Osteoblast (primary cell): ENCODE results near the gene AOX1. TPM values are rescaled to one million over a fixed set of nuclear protein-coding genes. Genes with fewer than 3 reads are reported as not detected.

ENCODE experiments used
- DNase-seq: peaks from one replicate; pipeline ENCODE4 v3.0.0; 2011; ENCODE audit warnings: low spot score, mixed read lengths; ENCODE audit not compliant: insufficient read length; ENCODE audit errors: missing footprints
- H2AFZ ChIP-seq: 2 replicates; pipeline ENCODE4 v1.6.0; 2011; ENCODE audit warnings: mild to moderate bottlenecking, low read length
- H3K27ac ChIP-seq: 2 replicates; pipeline ENCODE4 v1.5.1; 2011; ENCODE audit warnings: mild to moderate bottlenecking, low read depth, low read length, moderate library complexity
- H3K27me3 ChIP-seq: 2 replicates; pipeline ENCODE4 v1.6.0; 2012; ENCODE audit warnings: mild to moderate bottlenecking, control low read depth, inconsistent platforms, low read length, moderate library complexity; ENCODE audit not compliant: insufficient read depth
- H3K36me3 ChIP-seq: 2 replicates; pipeline ENCODE4 v1.5.1; 2011; ENCODE audit warnings: mild to moderate bottlenecking, low read length, control low read depth, moderate library complexity; ENCODE audit not compliant: insufficient read depth
- H3K4me1 ChIP-seq: 2 replicates; pipeline ENCODE4 v1.5.1; 2011; ENCODE audit warnings: mild to moderate bottlenecking, low read length, control low read depth, moderate library complexity; ENCODE audit not compliant: insufficient read depth
- H3K4me2 ChIP-seq: 2 replicates; pipeline ENCODE4 v1.6.0; 2011; ENCODE audit warnings: mild to moderate bottlenecking, low read length; ENCODE audit not compliant: insufficient read depth
- H3K4me3 ChIP-seq: fragments of 200-600 bp; sonication (generic); 3 replicates; pipeline ENCODE4 v1.5.1; 2012; ENCODE audit warnings: mild to moderate bottlenecking, low read length, inconsistent platforms; ENCODE audit not compliant: insufficient read depth
- H3K79me2 ChIP-seq: 2 replicates; pipeline ENCODE4 v1.6.0; 2012; ENCODE audit warnings: mild to moderate bottlenecking, low read length, control low read depth, inconsistent platforms; ENCODE audit not compliant: insufficient read depth
- H3K9me3 ChIP-seq: 2 replicates; pipeline ENCODE4 v1.5.1; 2011; ENCODE audit warnings: low read depth, low read length, control low read depth
- H4K20me1 ChIP-seq: 2 replicates; pipeline ENCODE4 v1.6.0; 2012; ENCODE audit warnings: mild to moderate bottlenecking, low read length, control low read depth; ENCODE audit not compliant: insufficient read depth
- total RNA-seq: library from RNA; depleted of rRNA; stranded (reverse); fragments of >200 nt; gene quantifications from 2 replicates; pipeline ENCODE4 v1.2.3, GENCODE V29; 2012
- TF ChIP-seq, protein P1 (sequence below): IDR thresholded peaks from 2 replicates; pipeline ENCODE4 v1.5.1; 2011; ENCODE audit warnings: mild to moderate bottlenecking, low read depth, low read length, moderate library complexity; ENCODE audit errors: extremely low read depth

The AOX1 gene
- total RNA-seq, 1 donor = 76.4 TPM

DNA sequence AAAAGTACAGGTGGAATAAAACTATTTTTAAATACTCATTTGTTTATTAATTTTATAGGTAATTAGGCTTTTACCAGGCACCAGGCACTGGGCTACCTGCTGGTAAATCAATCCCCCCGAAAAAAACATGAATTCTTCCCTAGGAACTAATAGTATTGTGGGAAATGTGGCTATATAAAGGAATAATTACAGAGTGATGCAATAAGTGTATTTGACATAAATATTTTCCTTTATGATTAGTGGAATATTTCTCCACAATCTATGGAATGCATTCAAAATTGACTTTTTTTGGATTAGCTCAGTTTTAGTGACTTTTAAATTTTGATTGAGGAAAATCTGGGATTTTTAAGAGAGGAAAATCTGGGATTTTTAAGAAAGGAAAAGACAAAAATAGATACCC is 116.2 kb downstream of the AOX1 start:
- Histone ChIP-seq H3K4me3 (no peak overlapping the region), H3K79me2 (no peaks in the 10 kb centered on the region), H3K9me3 (no peaks in the 10 kb centered on the region), H3K4me2 (no peak overlapping the region), H3K27me3 (no peaks in the 10 kb centered on the region), H3K27ac (no peak overlapping the region), H4K20me1 (no peaks in the 10 kb centered on the region), H3K4me1 (no peaks in the 10 kb centered on the region), H3K36me3 (no peaks in the 10 kb centered on the region), H2AFZ (no peak overlapping the region)
- TF ChIP-seq, protein P1, sequence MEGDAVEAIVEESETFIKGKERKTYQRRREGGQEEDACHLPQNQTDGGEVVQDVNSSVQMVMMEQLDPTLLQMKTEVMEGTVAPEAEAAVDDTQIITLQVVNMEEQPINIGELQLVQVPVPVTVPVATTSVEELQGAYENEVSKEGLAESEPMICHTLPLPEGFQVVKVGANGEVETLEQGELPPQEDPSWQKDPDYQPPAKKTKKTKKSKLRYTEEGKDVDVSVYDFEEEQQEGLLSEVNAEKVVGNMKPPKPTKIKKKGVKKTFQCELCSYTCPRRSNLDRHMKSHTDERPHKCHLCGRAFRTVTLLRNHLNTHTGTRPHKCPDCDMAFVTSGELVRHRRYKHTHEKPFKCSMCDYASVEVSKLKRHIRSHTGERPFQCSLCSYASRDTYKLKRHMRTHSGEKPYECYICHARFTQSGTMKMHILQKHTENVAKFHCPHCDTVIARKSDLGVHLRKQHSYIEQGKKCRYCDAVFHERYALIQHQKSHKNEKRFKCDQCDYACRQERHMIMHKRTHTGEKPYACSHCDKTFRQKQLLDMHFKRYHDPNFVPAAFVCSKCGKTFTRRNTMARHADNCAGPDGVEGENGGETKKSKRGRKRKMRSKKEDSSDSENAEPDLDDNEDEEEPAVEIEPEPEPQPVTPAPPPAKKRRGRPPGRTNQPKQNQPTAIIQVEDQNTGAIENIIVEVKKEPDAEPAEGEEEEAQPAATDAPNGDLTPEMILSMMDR = no peak
- DNase-seq = no peak

DNA sequence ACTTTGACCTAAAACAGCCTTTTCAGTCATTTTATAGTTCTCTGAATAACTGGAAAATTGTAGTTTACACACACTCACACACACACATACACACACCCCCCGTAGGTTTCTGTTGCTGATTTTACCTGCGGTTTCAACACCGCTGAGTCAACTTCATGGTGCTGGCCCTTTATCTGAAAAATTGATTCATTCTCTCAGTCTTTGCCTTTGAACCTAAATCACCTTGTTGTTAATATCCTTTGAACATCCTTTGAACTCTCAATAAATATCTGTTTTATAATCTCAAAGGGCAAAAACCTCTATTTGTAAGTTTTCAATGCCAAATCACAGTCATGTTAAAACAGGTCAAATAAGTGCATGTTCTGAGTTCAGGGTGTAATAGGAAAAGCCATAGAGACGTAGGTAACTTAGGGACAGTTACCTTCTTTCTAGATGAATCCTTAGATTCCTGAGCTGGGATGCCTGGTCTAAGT is 116.9 kb downstream of the AOX1 start:
- Histone ChIP-seq H3K27ac (no peak overlapping the region), H2AFZ (peak overlapping the region; percentile 69), H4K20me1 (no peaks in the 10 kb centered on the region), H3K9me3 (no peaks in the 10 kb centered on the region), H3K4me3 (no peak overlapping the region), H3K4me2 (peak overlapping the region; percentile 35), H3K79me2 (no peaks in the 10 kb centered on the region), H3K27me3 (no peaks in the 10 kb centered on the region), H3K36me3 (no peaks in the 10 kb centered on the region), H3K4me1 (no peaks in the 10 kb centered on the region)
- DNase-seq = no peak
- TF ChIP-seq, protein P1 = no peak

DNA sequence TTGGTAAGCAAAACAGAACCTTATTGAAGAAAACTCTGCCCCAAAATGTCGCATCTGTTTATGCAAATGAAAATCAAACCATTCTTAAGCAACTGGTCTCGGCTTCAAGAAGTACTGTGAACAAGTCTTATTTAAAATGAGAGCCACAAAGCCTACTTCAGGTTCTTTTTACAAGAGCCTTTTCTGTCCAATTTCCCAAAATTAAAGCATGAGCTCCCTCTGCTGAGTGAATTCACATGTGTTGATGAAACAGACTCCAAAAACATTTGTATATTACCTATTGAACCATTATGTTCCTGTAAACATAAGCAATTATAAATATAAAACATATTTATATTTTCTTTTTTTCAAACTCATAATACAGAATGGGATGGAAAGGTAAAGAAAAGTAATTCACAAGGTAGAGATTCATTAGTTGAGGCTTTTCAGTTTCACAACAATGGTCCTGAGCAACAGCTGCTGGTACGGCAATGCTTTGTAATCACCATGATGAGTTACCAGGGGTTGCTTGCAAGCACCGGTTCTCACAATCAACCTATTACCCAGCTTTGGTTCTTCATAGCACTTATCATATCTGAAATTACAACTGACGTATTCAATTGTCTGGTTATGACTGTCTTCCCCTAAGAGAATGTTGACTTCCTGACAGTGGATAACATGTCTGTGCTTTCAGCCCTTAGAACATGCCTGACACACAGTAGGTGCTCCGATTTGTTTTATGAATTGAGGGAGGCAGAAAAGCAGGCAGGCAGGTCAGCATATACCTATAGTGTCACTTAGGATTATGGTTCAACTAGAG is 117.5 kb downstream of the AOX1 start:
- no peak overlapping the region for H3K27ac ChIP-seq
- H3K79me2 ChIP-seq = no peaks in the 10 kb centered on the region
- H3K27me3 ChIP-seq = no peaks in the 10 kb centered on the region
- H2AFZ ChIP-seq = peak overlapping the region; percentile 69
- no peaks in the 10 kb centered on the region for H3K36me3 ChIP-seq
- H3K4me2 ChIP-seq = peak overlapping the region; percentile 35
- TF ChIP-seq, protein P1 = peak; percentile 69
- H3K9me3 ChIP-seq = no peaks in the 10 kb centered on the region
- H3K4me3 ChIP-seq = no peak overlapping the region
- no peaks in the 10 kb centered on the region for H4K20me1 ChIP-seq
- H3K4me1 ChIP-seq = no peaks in the 10 kb centered on the region
- peak; percentile 79 for DNase-seq

DNA sequence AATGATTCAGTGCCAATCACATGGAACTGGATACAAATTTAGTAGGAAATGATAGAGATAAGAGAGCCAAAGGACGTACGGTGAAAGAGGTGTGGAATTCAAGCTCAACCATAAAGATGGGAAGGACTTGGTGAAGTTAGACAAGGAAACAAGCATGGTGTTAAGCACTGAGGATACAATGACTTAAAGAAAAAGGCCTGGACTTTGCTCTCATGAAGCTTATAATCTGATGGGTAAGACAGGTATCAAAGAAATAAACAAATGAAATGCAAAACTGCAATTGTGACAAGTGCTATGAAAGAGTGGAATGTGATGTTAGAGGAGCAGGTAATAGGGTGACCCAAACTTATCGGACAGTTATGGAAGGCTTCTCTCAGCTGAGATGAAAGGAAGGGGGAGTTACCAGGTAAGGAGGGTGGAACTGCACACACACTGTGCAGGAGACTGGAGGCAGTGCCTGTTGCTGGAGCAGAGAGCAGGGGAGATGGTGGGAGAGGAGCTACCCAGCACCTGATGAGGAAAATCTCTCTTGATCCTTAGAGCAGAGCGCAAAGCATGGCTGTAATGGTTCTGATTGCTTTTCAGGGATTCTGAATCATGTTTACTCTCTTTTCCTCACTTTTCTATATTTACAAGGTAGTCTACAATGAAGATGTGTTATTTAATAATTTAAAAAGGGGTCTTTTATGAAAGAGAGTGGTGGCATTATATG is 118.3 kb downstream of the AOX1 start:
- Histone ChIP-seq H3K27ac (no peak overlapping the region), H3K4me3 (no peak overlapping the region), H3K36me3 (no peaks in the 10 kb centered on the region), H4K20me1 (no peaks in the 10 kb centered on the region), H3K9me3 (no peaks in the 10 kb centered on the region), H3K27me3 (no peaks in the 10 kb centered on the region), H2AFZ (no peak overlapping the region), H3K79me2 (no peaks in the 10 kb centered on the region), H3K4me2 (no peak overlapping the region), H3K4me1 (no peaks in the 10 kb centered on the region)
- TF ChIP-seq, protein P1 = no peak
- DNase-seq = no peak
